NCI-H1105 treated with DMSO at 0.1 percent for 48 hours (cell line): ENCODE data around the gene FAM161B.
A peak's percentile ranks its signal among the peaks of the same experiment; 100 is the strongest.
"Not testable (repeated sequence)": the region's sequence is repeated elsewhere in the genome, so short reads cannot be mapped to it uniquely, and the experiment has no call there.

ENCODE experiments used
- DNase-seq: peaks from one replicate; lab custom pipeline; 2025; lab: John Stamatoyannopoulos, UW

Gene FAM161B, protein sequence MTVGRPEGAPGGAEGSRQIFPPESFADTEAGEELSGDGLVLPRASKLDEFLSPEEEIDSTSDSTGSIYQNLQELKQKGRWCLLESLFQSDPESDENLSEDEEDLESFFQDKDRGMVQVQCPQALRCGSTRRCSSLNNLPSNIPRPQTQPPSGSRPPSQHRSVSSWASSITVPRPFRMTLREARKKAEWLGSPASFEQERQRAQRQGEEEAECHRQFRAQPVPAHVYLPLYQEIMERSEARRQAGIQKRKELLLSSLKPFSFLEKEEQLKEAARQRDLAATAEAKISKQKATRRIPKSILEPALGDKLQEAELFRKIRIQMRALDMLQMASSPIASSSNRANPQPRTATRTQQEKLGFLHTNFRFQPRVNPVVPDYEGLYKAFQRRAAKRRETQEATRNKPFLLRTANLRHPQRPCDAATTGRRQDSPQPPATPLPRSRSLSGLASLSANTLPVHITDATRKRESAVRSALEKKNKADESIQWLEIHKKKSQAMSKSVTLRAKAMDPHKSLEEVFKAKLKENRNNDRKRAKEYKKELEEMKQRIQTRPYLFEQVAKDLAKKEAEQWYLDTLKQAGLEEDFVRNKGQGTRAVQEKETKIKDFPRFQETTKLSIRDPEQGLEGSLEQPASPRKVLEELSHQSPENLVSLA

DNA sequence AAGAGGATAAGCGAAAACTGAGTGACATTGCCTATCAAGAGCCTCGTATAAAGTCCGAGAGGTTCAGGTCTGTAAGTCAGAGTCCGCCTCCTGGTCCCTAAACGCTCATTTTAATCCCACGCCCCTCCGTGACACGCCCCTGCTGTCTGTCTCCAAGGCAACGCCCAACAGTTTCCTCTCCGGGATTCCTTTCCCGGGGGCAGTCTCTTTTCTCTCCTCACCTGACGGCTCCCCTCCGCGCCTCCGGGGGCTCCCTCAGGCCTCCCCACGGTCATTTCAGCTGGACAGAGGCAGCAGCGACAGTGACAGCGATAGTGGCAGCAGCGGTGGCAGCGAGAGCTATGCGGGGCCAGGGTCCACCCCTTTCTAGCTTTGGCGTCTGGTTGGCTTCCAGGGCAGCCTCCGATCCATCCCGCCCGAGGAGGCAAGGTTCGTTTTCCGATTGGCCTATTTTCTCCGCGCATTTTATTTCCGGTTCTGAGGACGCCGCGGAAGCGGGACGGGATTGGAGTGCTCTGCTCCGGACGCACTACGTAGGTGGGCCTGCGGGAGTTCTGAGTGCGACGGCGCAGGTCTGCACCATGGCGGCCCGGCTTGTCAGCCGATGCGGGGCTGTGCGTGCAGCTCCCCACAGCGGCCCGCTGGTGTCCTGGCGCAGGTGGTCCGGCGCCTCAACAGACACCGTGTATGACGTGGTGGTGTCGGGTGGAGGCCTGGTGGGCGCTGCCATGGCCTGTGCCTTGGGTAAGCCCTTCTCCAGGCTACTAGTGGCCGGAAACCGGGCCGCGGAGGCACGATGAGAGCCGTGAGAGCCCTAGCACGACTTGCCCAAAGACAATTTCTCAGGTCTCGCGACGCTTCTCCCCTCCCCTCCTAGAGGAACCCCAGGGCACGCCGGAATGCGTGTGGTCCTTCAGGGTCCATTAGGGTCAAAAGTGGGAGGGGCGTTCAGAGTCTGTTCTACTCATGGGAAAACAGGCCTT is at the start of gene FAM161B, which contains the start of gene COQ6:
TSS of gene FAM161B (minus strand) at position 343 of the 983 bp plus-strand sequence. CDS start at position 275, 68 bp downstream.
TSS of gene COQ6 (plus strand) at position 551 of the 983 bp plus-strand sequence. CDS start at position 582, 31 bp downstream.
- peak; percentile 98 for DNase-seq

DNA sequence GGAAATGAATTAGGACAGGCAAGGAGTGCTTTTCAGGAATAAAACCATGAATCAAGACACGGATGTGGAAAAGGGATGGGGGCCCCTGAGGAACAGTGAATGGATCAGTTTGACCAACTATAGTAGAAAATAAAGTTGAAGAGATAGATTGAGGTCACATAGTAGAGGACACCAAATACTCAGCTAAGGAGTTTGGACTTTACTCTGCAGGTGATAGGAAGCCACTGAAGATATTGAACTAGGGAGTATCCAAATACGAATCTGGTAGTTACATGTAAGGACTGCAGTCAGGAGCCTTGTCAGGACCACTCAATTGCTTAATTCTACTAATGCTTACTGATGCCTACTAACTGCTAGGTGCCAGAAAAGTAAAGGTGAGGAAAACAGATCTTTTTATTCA is 48.8 kb upstream of the FAM161B start:
- no peak for DNase-seq

DNA sequence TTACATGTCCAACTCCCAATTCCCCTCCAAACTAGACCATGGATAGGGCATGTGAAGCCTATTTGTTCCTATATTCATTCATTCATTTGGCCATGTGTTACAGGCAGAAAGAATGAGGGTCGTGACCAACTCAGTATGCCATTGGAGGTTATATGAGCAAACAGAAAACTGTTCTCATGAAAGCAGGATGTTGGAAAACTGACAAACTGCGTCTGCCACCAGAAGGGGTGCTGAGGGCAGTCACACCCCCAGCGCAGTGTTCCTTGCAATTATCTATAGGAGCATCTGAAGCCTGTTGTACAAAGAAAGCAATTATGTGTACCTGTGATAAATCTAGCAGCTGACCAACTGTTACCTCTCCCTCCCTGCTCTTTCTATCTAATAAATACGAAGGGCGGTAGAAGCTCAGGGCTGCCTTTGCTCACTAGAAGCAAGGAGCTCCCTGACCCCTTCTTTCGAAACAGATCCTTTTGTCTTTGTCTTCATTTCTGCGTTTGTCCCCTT is 48.1 kb upstream of the FAM161B start:
- no peak for DNase-seq

DNA sequence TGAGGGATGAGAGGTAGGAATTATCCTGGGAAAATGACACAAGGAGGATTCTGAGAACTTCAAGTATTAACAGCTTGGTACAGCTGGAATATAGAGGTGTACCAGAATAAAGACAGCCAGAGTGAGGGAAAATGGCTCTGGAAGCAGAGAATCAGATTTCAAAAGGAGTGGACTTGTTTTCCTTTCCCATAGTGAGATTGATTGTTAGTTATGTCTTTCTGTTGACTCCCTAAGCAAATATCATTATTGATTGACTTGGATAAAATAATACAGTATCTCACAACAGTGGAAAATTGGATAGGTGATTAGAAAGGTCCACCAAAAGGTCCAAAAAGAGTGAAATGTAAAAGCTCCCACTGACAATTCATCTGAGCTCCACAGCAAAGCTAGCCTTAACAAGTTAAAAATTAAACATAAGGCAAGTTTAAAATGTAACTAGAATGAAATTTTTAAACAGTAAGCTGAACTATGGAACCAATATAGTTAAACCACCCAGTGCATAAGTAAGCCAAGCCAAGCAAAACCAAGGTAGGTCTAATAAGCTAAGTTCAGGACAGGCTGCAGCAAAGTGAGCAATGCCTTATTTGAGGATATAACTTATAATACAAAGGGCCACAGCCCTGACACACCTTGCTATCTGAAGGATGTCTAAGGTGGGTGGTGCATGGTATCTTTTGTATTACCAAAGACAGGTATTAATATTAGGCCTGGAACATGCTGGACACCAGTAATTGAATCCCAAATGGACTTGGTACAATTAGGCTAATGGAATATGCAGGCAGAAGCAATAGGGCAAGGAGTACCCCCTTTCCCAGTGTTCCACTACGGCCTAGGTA is 47.4 kb upstream of the FAM161B start:
- no peak for DNase-seq

DNA sequence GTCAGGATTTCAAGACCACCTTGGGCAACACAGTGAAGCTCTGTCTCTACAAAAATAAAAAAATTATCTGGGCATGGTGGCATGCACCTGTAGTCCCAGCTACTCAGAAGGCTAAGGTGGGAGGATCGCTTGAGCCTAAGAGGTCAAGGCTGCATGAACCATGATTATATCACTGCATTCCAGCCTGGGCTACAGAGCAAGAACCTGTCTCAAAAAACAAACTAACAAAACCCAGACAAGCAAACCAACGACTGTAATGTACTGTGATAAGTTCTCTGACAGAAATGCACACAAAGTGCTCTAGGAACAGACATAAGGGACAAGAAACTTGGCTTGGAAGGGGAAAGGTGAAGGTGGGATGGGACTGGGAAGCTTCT is 46.8 kb upstream of the FAM161B start:
- no peak for DNase-seq

DNA sequence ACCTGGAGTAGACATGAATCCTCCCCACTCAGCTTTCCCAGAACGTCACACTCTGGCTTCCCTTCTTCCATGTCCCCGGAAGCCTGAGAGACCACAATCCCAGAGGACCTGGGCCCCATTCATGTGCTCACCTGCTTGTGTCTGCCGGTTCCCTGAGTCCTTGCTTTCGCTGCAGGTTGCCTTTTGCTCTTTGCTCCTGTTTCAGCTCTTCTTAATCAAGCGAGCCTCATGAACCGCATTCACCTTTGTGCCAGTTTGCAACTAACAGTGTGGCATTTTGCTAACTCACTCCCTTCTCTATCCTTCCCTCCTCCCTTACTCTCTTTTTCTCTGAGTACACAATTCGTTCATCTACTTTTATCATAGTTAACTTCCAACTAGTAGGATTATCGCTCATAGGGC is 46.1 kb upstream of the FAM161B start:
- no peak for DNase-seq

DNA sequence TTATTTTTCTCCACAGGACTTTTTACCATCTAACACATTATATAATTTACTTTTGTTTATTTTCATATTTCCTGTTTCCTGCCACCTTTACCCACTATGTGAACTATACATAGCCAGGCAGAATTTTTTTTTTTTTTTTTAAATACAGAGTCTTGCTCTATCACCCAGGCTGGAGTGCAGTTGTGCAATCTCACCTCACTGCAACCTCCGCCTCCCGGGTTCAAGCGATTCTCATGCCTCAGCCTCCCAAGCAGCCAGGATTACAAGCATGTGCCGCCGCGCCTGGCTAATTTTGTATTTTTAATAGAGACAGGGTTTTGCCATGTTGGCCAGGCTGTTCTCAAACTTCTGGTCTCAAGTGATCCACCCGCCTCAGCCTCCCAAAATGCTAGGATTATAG is 45.0 kb upstream of the FAM161B start:
- DNase-seq = not testable (repeated sequence)

DNA sequence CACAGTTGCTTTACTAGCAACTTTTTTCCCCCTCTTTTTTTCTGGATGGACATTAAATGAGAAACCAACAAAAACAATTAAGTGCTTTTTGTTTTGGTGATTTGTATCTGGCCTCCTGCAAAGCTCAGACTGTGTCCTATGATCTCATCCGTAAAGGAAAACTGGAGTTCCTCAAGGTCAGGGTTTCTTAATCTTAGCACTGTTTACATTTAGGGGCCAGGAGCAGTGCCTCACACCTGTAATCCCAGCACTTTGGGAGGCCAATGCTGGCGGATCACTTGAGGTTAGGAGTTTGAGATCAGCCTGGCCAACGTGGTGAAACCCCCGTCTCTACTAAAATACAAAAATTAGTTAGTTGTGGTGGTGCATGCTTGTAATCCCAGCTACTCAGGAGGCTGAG is 41.2 kb upstream of the FAM161B start:
- DNase-seq = no peak

DNA sequence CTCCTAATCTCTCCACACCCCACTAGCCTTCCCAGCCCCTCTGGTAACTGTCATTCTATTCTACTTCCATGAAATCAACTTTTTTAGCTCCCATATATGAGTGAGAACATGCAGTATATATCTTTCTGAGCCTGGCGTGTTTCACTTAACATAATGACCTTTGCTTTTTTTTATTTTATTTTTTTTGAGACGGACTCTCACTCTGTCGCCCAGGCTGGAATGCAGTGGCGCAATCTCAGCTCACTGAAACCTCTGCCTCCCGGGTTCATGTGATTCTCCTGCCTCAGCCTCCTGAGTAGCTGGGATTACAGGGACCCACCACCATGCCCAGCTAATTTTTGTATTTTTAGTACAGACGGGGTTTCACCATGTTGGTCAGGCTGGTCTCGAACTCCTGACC is 38.8 kb upstream of the FAM161B start:
- DNase-seq = not testable (repeated sequence)

DNA sequence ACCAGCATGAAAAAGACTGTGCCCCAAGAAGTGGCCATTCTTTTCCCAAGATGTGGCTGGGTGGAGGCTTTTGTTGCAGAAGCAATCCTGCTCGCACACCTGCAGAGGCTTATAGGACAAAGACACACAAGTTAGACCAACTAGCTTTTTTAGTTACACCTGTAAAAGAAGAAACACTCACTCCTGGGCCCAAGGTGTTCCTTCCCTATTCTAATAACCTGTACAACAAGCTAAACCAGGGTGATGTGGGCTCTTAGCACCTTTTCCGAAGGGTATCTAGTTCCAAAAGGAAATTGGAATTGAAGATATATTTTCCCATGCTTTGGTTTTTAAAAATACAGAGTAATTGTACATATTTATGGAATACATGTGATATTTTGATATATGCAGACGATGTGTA is 38.2 kb upstream of the FAM161B start:
- no peak for DNase-seq

DNA sequence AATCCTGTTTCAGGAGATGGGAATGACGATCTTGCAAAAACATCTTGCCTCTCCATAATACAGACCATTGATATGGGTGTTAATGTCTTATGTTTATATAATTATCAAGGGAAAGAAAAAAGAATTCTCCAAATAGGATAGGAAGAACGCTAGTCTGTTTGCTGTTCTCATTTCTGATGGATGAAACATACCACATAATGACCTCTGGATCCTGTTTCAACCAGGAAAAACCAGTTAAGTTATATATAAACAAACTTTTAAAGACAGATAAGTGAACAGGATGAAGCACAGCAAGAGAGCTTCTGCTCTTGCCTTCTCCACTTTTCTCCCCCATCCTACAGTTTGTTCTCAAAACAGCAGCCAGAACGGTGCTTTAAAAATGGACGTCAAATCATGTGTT is 28.0 kb upstream of the FAM161B start:
- DNase-seq = no peak

DNA sequence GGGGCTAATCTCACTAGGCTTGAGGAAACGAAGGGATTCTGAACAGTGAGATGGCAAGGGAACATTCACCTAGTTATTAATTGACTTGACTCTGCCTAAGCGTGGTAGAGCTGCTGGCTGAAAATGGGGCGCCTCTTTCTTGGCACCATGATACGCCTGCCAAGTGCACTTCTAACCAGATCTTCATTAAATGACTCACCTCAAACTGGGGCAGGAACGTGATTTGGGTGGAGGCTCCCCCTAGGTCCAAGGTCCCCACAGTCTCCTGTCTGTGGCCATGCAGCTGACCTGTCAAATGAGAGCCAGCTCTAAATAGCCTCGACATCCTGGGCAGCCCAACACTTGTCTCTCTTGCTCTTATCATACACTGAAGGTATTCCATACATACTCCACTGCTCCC is 26.2 kb upstream of the FAM161B start:
- no peak for DNase-seq

DNA sequence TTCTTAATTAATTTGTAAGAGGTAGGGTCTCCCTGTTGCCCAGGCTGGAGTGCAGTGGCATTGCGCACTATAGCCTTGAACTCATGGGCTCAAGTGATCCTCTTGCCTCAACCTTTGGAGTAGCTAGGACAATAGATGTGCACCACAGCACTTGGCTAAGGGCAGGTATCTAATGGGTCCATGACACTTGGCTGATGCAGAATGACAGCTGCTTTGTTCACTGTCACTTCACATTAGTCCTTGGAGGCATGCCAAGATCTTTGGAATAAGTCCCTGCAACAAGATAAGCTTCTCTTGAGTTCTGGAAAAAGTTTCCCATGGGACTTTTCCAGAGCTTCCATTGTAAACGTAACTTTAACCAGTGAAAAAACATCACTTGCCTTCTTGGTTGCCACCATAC is 23.6 kb upstream of the FAM161B start:
- peak; percentile 41 for DNase-seq

DNA sequence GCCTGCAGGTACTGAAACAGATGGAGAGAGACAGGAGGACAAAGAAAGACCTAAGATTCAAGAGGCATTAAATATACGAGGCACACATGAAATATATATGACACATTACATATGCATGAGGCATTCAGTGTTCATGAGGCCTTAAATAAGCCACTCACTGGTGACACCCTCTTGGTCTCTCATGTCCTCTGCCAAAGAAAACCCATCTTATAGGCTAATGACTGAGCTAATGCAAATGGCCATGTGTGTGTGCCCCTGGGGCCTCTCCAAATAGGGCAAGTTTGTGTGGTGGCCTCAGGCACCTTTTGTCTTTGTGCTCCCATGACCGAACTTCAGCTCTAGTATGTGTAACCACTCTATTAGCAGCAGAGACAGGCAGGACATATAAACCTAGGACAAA is 19.0 kb upstream of the FAM161B start:
- no peak for DNase-seq

DNA sequence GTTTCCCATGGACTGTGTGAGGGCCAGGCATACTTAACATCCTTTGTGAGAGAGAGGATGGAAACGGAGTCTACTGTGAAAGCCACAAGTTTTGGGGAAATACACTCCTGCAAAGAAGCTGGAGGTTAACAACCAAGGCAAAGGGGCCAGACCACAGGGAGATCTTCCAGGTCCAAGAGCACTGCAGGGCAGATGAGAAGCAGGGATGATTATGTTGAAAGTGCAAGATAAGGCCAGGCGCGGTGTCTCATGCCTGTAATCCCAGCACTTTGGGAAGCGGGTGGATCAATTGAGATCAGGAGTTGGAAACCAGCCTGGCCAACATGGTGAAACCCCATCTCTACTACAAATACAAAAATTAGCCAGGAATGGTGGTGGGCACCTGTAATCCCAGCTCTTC is 15.3 kb upstream of the FAM161B start:
- DNase-seq = no peak

DNA sequence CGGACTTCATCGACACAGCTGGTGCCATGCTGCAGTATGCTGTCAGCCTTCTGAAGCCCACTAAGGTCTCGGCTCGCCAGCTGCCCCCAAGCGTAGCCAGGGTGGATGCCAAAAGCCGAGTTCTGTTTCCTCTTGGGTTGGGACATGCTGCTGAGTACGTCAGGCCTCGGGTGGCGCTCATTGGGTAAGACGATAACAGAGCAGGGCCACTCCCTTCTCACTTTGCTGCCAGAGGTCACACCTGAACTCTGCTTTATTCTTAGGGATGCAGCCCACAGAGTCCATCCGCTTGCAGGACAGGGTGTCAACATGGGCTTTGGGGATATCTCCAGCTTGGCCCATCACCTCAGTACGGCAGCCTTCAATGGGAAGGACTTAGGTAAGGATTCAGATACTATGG is 11.3 kb upstream of the FAM161B start:
- DNase-seq = no peak

DNA sequence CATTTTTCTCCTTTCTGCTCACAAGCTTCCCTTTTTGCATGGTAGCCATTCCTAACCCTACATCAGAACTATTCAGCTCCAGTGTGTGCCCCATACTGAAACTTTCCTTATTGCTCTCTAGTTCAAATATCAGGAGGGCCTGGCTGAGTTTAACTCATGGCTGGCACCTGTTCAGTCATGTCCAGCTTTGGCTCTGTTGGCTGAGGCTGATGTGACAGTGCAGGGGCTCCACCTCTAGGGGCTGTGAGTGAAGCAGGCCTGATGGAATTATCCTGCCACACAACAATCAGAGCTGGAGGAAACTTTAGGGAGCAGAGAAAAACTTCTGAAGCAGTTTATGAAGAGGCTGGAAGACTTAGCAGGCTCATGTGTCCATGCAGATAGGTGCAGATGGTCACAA is 8.7 kb upstream of the FAM161B start:
- DNase-seq = no peak

DNA sequence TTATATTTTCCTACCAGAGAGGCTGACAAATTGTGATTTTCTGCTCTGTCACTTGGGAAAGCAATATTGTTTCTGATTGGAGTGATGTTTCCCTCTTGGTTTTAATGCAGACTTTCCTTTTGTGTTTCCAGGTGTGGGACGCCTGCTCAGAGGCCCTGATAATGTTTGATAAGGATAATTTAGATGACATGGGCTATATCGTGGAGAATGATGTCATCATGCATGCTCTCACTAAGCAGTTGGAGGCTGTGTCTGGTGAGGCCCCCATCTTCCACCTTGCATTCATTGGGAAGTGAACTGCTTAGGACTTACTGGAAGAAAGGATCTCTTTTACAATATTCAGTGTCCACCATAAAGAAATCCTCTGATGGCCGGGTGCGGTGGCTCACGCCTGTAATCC is 5.8 kb upstream of the FAM161B start:
- DNase-seq = no peak

DNA sequence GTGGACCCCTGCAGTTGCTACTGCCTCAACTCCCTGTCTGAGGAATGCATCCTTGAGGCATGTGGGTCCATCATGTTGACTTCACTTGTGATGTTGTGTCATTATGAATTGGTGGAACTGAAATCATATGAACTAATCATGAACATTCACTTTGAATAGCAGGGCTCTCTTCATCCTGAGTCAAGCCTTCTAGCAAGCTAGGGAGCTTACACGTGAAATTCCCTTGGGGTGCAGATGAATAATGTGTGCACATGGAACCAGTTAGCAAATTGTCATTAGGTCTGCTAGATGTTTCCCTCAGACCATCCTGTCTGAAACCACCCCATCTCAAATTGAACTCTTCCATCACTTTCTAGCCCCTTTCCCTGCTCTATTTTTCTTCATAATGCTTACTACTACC is 3.8 kb upstream of the FAM161B start:
- DNase-seq = no peak

DNA sequence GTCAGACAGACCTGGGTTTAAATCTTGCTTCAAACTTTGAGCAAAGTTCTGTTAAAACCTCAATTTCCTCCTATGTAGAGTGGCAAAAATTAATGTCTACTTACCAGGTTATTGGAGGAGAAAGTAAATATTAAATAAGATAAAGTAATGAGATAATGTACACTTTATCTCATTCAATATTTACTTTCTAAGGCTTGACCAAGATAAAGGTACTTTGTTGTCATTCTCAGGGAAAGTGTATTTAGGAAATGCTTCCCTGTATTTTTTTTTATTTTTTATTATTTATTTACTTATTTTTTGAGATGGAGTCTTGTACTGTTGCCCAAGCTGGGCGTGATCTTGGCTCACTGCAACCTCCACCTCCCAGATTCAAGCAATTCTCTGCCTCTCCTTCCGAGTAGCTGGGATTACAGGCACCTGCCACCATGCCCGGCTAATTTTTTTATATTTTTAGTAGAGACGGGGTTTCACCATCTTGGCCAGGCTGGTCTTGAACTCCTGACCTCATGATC is 4.7 kb downstream of the FAM161B start:
- DNase-seq = no peak
